ENCODE measurements around the gene CDKL4. TPM values are rescaled to one million over a fixed set of nuclear protein-coding genes. Genes with fewer than 3 reads are reported as not detected.

Gene CDKL4
- total and polyA plus RNA-seq, 2 of the 13 experiments (the other 11 are each of a cell fraction or from before 2014, with no cell fraction given): 0.29 to 0.50 TPM

DNA sequence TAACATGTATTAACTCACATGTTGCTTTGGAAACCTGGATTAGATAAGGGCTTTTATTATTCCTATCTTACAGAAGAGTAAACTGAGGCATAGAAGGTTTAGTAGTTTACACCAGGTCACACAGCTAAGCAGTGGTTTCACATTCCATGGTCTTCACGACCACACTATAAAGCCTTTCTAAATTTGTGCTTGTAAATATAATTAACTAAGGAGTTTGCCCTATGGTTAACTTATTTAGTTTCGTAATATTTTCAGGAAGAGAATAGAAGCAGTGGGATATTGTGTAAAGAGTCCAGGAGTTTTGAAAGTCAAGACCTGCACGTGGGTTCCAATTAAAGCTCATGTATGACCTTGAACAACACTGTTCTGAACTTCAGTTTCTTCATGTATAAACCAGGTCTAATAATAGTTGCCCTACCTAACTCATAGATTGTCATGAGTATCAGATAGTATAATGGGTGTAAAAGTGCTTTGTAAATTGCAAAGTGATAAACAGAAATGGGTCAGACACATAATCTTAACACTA lies 103.4 kb downstream of the CDKL4 start (continued):
- TF ChIP-seq, protein P1, sequence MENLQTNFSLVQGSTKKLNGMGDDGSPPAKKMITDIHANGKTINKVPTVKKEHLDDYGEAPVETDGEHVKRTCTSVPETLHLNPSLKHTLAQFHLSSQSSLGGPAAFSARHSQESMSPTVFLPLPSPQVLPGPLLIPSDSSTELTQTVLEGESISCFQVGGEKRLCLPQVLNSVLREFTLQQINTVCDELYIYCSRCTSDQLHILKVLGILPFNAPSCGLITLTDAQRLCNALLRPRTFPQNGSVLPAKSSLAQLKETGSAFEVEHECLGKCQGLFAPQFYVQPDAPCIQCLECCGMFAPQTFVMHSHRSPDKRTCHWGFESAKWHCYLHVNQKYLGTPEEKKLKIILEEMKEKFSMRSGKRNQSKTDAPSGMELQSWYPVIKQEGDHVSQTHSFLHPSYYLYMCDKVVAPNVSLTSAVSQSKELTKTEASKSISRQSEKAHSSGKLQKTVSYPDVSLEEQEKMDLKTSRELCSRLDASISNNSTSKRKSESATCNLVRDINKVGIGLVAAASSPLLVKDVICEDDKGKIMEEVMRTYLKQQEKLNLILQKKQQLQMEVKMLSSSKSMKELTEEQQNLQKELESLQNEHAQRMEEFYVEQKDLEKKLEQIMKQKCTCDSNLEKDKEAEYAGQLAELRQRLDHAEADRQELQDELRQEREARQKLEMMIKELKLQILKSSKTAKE (CRISPR knock-in tag; IDR thresholded peaks at IDR 0.05; ENCODE audit: borderline replicate concordance): no peak
- TF ChIP-seq MIER2 (CRISPR knock-in tag; IDR thresholded peaks at IDR 0.05) (no peak), EP300 (IDR thresholded peaks at IDR 0.05; ENCODE audit: low read depth in 2 of 2, low read length in 2 of 2) (peak in 1 of 2 experiments; percentile 77; a peak in 2 of 4 replicates), EP300 (CRISPR knock-in tag; IDR thresholded peaks at IDR 0.05; ENCODE audit: borderline replicate concordance) (no peak), SRSF9 (IDR thresholded peaks at IDR 0.05; ENCODE audit: borderline replicate concordance, insufficient read depth, low read depth, low read length, poor library complexity, severe bottlenecking) (no peak), NFYC (CRISPR knock-in tag; IDR thresholded peaks at IDR 0.05) (no peak), ZNF350 (CRISPR knock-in tag; IDR thresholded peaks at IDR 0.05; ENCODE audit: borderline replicate concordance, low read depth) (no peak), CREB1 (IDR thresholded peaks at IDR 0.05) (no peak), CREB1 (CRISPR knock-in tag; IDR thresholded peaks at IDR 0.05) (peak; percentile 32; the same call in 1 of the 2 replicates), ZNF569 (CRISPR knock-in tag; IDR thresholded peaks at IDR 0.05; ENCODE audit: borderline replicate concordance) (no peak), HMGA1 (CRISPR knock-in tag; conservative IDR thresholded peaks at IDR 0.05) (no peak), ZNF33A (CRISPR knock-in tag; IDR thresholded peaks at IDR 0.05; ENCODE audit: borderline replicate concordance) (no peak), ZBTB38 (CRISPR knock-in tag; IDR thresholded peaks at IDR 0.05) (no peak), ELF4 (CRISPR knock-in tag; IDR thresholded peaks at IDR 0.05; ENCODE audit: borderline replicate concordance) (no peak), NFE2L2 (IDR thresholded peaks at IDR 0.05; ENCODE audit: low read length) (no peak), ZNF790 (CRISPR knock-in tag; IDR thresholded peaks at IDR 0.05; ENCODE audit: borderline replicate concordance) (no peak)
- TF ChIP-seq, protein P2, sequence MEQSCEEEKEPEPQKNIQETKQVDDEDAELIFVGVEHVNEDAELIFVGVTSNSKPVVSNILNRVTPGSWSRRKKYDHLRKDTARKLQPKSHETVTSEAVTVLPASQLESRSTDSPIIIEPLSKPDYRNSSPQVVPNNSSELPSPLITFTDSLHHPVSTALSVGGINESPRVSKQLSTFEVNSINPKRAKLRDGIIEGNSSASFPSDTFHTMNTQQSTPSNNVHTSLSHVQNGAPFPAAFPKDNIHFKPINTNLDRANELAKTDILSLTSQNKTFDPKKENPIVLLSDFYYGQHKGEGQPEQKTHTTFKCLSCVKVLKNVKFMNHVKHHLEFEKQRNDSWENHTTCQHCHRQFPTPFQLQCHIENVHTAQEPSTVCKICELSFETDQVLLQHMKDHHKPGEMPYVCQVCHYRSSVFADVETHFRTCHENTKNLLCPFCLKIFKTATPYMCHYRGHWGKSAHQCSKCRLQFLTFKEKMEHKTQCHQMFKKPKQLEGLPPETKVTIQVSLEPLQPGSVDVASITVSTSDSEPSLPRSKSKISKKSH (CRISPR knock-in tag; IDR thresholded peaks at IDR 0.05; ENCODE audit: borderline replicate concordance): no peak
- TF ChIP-seq, protein P3, sequence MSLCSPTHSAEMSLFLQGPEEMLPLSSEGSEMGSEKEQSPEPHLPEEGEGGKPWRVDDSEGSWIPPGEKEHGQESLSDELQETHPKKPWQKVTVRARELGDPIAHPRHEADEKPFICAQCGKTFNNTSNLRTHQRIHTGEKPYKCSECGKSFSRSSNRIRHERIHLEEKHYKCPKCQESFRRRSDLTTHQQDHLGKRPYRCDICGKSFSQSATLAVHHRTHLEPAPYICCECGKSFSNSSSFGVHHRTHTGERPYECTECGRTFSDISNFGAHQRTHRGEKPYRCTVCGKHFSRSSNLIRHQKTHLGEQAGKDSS (CRISPR knock-in tag; IDR thresholded peaks at IDR 0.05; ENCODE audit: borderline replicate concordance, low read depth): no peak

Data from HepG2 (cell line).